ENCODE data around the gene SYT1.

SYT1 gene

GRCh38 chr12:79063258-79063657, 198.7 kb downstream of the SYT1 start:
- DNase-seq: no peak

- DNase-seq: no peak
Observed at GRCh38 chr12:79067977-79068376, 203.4 kb downstream of the SYT1 start.

- no peak for DNase-seq
Observed at GRCh38 chr12:79069009-79069408, 204.4 kb downstream of the SYT1 start.

GRCh38 chr12:79071498-79071897, 206.9 kb downstream of the SYT1 start:
- DNase-seq: no peak

GRCh38 chr12:79073506-79073905, 208.9 kb downstream of the SYT1 start:
- no peak for DNase-seq

GRCh38 chr12:79082595-79082994, 218.0 kb downstream of the SYT1 start:
- DNase-seq: no peak

GRCh38 chr12:79083181-79083580, 218.6 kb downstream of the SYT1 start:
- no peak for DNase-seq

GRCh38 chr12:79085106-79085682, 220.6 kb downstream of the SYT1 start:
- no peak for DNase-seq

GRCh38 chr12:79086541-79087296, 222.1 kb downstream of the SYT1 start:
- DNase-seq: no peak

- no peak for DNase-seq
Observed at GRCh38 chr12:79098530-79098929, 234.0 kb downstream of the SYT1 start.

GRCh38 chr12:79108962-79109361, 244.4 kb downstream of the SYT1 start:
- no peak for DNase-seq

- DNase-seq: no peak
Observed at GRCh38 chr12:79114896-79115295, 250.3 kb downstream of the SYT1 start.

GRCh38 chr12:79115743-79116142, 251.2 kb downstream of the SYT1 start:
- no peak for DNase-seq

- DNase-seq: no peak
Observed at GRCh38 chr12:79119796-79120195, 255.2 kb downstream of the SYT1 start.

GRCh38 chr12:79121486-79121885, 256.9 kb downstream of the SYT1 start:
- DNase-seq: no peak

- no peak for DNase-seq
Observed at GRCh38 chr12:79124385-79124784, 259.8 kb downstream of the SYT1 start.

GRCh38 chr12:79125358-79125757, 260.8 kb downstream of the SYT1 start:
- DNase-seq: no peak

- DNase-seq: no peak
Observed at GRCh38 chr12:79127271-79127751, 262.7 kb downstream of the SYT1 start.

GRCh38 chr12:79128956-79129355, 264.4 kb downstream of the SYT1 start:
- no peak for DNase-seq

GRCh38 chr12:79138872-79139271, 274.3 kb downstream of the SYT1 start:
- no peak for DNase-seq

- no peak for DNase-seq
Observed at GRCh38 chr12:79140711-79141110, 276.1 kb downstream of the SYT1 start.

- no peak for DNase-seq
Observed at GRCh38 chr12:79141776-79142175, 277.2 kb downstream of the SYT1 start.

GRCh38 chr12:79143803-79144202, 279.2 kb downstream of the SYT1 start:
- no peak for DNase-seq

GRCh38 chr12:79151956-79152355, 287.4 kb downstream of the SYT1 start:
- DNase-seq: no peak

- DNase-seq: no peak
Observed at GRCh38 chr12:79155683-79156082, 291.1 kb downstream of the SYT1 start.
